ENCODE results near the gene TNNT2. TPM values are rescaled to one million over a fixed set of nuclear protein-coding genes. Genes with fewer than 3 reads are reported as not detected.

Gene TNNT2
- total and polyA plus RNA-seq, 2 of the 13 experiments (the other 11 are each of a cell fraction or from before 2014, with no cell fraction given), result 0.20 to 0.63 TPM

GRCh38 chr1:201419746-201420607 is 42.5 kb upstream of the TNNT2 start (continued):
- no peak for TF ChIP-seq ZNF687 (CRISPR knock-in tag; IDR thresholded peaks at IDR 0.05)
- no peak for TF ChIP-seq CSRNP2 (CRISPR knock-in tag; conservative IDR thresholded peaks at IDR 0.05; ENCODE audit: low read depth)
- TF ChIP-seq ZNF124 (CRISPR knock-in tag; IDR thresholded peaks at IDR 0.05), result no peak
- no peak for TF ChIP-seq ZNF362 (CRISPR knock-in tag; IDR thresholded peaks at IDR 0.05; ENCODE audit: borderline replicate concordance)
- TF ChIP-seq GTF3A (CRISPR knock-in tag; conservative IDR thresholded peaks at IDR 0.05), result no peak
- no peak for TF ChIP-seq ZNF629 (CRISPR knock-in tag; conservative IDR thresholded peaks at IDR 0.05)
